GM21737 (cell line): ENCODE results near the gene SNTG2.
"Not testable (repeated sequence)": the region's sequence is repeated elsewhere in the genome, so short reads cannot be mapped to it uniquely, and the experiment has no call there.

ENCODE experiments used
- ATAC-seq: cut with Tn5 transposase; IDR thresholded peaks from one replicate; pipeline ENCODE4 v1.9.1; 2021; ENCODE audit warnings: mild to moderate bottlenecking, moderate library complexity; ENCODE audit not compliant: unreplicated experiment

The SNTG2 gene

DNA sequence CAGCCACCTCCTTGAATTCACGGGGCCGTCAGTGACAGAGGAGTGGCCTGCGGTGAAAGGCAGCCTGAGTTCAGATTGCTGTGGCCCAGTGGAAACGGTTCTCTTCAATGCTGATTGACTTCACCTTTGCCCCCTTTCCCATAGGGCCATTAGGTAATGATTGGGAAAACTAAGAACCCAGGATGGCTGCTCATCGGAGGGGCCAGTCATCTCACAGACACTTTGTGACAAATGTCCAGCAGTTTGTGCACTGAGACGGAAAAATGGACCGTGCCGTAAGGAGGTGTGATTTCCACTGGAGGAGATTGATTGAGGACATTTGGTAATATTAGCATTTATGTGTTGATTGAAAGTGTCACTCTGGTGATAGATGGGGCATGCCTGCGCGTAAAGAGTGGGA is 402.9 kb downstream of the SNTG2 start:
- ATAC-seq, result no peak

DNA sequence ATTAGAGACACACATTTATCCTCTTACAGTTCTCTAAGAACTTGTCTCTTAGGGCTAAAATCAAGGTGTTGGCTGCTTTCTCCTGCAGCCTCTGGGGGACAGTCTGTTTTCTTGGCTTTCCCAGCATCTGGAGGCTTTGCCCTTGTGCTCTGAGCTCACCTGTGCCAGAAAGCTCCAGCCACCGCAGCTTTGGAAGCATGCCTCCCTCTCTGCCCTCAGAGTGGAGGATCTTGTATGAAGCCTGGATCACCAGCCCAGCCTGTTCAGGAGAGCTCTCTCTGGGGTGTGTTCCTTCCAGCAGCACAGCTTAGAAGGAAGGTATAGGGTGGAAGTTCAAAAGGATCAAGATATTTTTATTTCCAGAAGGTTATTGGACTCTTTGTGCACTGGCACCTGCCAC is 409.5 kb downstream of the SNTG2 start:
- no peak for ATAC-seq

DNA sequence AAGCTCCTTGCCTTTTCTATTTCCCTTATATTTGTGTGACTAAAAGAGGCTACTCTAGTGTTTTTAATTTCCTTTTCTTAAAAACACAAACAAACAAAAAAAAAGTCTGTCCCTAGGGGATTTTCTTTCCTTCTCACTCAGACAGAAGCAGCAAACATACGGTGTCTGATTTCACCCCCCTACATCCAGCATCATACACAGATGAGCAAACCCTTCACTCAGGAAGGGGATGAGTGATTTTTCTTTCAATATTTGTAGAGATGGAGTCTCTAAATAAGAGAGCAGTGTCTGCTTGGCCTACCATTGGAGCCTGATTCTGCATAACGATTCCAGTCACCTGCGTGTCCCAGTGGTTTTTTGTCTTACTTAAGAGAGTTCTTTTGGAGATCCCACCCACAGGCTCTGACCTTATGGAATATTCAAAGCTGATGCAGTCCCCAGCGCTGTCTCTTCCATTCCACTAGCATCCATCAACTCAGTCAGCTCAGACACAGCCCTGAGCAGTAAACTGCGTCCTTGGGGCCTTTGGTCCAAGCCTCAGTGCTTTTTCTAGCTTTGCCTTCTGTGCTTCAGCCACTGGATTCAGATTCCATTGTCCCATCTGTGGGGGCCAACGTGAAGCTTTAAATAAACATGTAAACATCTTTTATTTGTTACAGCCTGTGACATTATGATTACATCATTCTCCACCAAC is 410.1 kb downstream of the SNTG2 start:
- no peak for ATAC-seq

DNA sequence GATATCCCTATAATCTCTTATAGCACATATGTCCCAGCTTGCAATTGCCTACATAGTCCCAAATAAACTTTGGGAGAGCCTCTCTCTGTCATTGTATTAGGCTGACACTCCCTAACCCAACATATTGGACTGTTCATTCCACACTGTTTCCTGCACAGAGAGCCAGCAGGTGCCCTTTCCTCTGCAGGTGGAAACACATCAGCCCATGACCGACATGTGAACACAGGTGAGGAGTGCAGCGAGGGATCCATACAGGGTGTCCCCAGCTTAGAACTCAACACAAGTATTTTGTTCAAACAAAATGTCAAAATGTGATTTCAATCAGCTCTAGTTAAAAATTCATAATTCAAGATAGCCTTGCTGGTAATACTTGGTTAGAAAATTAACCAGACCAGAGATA is 412.7 kb downstream of the SNTG2 start:
- no peak for ATAC-seq

DNA sequence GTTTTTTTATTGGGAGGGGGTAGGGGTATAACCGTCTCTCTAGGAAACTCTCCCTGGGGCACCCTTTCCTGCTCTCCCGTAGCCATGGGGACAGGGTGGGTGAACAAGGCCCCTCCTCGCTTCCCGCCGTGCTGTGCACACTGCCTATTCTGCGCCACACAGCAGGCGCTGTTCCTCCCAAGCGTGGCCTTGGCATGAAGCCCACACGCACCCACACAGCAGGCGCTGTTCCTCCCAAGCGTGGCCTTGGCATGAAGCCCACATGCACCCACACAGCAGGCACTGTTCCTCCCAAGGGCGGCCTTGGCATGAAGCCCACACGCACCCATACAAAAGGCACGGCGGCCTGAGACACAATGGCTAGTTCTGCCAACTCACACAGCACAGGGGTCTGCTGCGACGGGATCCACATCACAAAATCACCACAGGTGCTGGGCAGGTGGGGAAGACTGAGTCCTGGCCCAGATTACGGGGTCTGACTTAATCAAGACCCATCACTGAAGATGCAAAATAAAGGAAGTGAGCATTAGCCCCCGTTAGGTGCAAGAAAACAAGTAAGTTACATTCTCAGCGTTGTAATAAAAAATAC is 416.0 kb downstream of the SNTG2 start:
- no peak for ATAC-seq

DNA sequence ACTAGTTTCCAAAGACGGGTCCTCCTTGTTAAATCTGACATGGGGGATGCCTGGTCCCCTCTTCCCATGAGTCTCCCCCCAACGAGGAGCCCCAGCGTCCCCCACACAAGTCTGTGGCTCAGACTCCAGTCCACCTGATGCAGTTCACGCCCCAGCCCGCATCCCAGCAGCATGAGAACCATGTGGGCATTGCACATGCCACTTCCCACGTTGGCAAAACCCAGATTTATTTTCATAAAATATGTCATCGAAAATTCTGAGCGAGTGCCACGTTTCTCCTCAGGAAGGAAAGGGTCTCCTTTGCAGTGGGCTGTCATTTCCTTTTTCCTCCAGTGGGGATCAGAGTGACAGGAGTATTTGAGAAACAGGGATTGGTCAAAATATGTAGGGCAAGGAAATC is 417.0 kb downstream of the SNTG2 start:
- ATAC-seq, result no peak

DNA sequence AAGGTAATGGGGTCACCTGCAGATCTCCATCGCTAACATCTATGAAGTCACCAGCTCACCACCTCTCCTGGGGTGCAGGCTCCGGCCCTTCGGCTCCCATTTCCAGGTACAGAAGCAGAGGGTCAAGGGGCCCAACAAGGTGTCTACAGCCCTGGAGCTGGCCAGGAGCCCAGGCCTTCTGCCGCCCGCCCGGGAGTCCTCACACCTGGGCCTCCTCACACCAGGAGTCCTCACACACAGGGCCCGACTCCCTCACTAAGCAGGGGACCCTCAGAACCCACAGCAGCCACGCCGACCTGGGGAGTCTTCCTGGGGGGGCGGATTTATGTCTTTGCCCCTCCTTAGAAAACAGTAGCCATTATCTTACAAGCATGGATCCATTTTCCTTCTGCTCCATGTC is 419.3 kb downstream of the SNTG2 start:
- ATAC-seq, result no peak

DNA sequence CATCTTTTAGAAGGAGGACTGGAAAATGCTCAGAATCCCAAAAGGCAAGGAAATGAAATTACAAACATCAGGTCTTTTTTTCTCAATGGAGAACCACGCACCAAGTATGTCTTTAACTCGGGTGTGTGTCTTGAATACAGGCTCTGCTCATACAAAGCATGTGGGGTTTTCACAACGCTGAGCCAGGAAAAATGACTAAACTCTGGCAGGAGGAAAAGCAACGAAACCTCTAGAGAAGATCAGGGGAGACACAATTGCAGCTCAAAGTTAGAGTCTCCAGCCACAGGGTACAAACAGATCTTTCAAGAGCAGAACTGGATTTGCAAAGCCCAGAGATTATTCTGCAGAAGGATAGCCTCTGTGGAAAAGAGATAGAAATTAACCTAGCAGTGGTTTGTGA is 419.8 kb downstream of the SNTG2 start:
- no peak for ATAC-seq

DNA sequence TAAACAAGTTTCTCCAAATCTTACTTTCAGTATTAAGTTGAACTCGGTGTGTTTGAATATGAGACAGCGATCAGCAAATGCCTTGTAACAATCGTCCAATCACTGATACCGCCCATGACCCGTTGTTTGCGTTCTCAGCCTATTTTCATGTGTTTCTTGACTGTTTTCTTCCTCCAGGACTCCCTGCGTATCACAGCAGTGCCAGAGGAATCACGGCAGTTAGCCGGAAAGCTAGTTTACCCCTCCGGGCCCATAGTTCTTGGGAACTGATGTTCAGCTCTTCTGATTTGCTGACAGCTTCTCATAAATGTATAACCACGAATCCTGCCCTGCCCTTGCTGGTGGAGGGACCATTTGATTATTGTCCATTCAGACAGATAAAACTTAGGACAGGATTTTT is 420.4 kb downstream of the SNTG2 start:
- no peak for ATAC-seq

DNA sequence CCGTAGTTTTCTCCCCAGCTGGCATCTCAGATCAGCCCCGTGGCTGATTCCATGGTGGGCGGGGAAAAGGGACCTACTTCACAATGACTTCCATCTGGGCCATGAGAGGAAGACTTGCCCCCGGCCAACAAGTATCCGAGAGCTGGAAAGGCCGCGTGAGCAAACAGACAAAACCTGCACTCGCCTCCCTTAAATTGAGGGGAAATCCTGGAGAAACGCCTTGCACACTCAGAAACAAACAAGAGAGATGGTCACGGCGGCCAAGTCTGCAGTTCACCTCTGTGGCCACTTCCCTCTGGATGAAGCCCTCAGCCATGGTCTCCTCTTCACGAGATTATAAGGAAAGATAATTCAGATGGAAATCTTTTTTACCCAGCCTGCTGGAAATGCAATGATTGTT is 423.2 kb downstream of the SNTG2 start:
- ATAC-seq, result no peak

DNA sequence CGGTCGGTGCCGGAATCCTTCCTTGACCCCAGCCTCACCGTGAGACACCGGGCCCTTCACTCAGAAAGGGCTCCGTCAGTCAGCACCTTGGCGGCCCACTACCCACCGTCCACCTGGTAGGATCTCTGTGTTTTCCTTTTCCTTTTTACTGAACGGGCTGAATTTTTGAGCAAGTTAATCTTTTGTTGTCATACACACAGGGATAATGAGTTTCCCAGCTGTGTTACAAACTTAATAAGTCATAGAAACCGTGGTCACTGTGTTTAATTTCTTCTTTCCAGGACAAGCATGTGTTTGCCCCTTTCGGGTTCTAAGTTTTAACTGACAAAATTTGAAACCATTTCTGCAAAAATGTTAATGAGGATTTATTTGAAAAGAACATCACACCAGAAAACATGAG is 423.6 kb downstream of the SNTG2 start:
- no peak for ATAC-seq

DNA sequence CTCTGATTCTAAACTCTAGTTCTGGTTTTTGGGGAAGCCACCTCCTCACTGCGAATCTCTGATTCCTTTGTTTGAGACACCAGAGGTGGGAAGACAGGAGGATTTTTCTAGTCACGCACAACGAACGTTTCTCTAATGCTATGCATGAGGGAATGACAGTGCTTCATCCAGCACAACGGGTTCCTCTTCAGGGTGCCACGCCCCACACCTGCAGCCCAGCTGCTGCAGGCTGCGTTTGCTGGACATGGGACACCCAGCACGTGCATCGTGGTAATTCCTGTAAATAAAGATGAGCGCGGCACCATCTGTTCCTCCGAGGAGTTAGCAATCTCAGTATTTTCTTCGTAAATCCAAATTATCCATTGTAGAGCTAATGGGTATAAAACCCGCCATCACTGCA is 425.1 kb downstream of the SNTG2 start:
- no peak for ATAC-seq

DNA sequence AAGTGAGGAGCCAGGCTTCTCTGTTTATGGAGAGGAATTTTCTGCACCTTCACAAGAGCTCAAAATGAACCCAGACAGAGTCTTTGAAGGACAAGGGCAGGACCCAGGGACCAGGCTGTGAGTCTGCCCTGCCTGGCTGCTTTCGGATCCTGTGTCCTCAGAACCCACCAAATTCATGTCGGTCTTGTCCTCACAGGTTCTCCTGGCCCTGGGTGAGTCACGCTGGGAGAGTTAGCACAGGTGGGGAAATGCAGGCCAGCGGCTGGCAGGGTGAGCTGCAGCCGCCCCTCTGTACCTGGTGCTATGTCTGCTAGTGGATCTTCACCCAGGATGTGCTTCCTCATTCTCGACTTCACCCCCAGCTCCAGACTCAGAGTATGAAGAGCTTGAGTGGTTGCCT is 426.8 kb downstream of the SNTG2 start:
- no peak for ATAC-seq

DNA sequence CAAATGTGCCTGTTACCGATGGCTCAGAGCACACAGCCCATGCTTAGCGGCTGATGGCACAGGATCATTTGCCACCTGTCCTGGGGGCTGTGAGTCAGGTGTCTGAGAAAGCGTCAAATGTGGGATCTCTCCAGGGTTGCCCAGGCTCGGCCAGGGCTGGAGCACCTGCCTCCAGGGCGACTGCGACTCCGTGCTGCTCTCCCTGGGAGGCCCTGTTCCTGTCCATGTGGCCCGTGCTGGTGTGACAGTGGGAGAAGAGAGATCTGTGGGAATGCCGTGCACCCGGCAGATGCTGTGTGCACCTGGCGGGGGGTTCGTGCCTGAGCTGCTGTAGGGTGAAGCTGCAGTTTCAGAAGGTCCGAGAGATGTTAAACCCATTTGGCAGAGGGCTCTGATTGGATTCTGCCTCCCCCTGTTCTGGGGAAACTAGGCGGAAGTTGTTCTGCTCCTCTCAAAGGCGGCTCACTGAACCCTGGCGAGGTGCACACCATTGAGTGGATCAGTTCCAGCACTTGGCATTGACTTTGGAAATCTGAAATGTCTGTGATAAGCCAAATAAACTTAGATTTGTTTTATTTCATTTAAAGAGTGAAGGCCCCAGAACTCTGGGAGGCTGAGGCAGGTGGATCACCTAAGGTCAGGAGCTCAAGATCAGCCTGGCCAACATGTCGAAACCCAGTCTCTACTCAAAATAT is 428.0 kb downstream of the SNTG2 start:
- ATAC-seq, result no peak

DNA sequence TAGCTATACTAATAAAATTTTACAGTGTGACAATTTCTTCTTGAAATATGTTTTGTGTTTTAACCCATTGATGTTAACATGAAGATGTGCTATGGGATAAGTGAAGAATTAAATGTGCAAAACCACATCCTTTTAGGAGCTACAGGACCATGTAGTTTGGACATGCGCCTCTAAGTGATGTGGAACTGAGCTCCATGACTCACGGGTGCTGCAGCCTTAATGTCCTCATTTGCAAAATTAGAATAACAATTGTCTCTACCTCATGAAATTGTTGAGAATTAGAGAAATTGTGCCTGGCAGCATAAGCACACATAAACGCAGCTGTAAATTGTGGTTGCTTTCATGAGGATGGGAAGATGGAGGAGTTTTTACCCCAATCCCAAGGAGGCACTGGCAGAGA is 431.0 kb downstream of the SNTG2 start:
- ATAC-seq, result no peak

DNA sequence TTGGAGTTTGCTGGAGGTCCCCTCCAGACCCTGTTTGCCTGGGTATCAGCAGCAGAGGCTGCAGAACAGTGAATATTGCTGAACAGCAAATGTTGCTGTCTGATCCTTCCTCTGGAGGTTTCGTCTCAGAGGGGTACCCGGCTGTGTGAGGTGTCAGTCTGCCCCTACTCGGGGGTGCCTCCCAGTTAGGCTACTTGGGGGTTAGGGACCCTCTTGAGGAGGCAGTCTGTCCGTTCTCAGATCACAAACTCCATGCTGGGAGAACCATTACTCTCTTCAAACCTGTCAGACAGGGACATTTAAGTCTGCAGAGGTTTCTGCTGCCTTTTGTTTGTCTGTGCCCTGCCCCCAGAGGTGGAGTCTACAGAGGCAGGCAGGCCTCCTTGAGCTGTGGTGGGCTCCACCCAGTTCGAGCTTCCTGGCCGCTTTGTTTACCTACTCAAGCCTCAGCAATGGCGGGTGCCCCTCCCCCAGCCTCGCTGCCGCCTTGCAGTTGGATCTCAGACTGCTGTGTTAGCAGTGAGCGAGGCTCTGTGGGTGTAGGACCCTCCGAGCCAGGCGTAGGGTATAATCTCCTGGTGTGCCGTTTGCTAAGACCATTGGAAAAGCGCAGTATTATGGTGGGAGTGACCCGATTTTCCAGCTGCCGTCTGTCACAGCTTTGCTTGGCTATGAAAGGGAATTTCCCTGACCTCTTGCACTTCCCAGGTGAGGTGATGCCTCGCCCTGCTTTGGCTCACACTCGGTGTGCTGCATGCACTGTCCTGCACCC is 437.5 kb downstream of the SNTG2 start:
- ATAC-seq, result not testable (repeated sequence)

DNA sequence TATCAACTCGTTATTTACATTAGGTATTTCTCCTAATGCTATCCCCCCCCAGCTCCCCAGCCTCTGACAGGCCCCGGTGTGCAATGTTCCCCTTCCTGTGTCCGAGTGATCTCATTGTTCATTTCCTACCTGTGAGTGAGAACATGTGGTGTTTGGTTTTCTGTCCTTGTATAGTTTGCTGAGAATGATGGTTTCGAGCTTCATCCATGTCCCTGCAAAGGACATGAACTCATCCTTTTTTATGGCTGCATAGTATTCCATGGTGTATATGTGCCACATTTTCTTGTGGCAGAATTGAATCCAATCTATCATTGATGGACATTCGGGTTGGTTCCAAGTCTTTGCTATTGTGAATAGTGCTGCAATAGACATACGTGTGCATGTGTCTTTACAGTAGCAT is 439.5 kb downstream of the SNTG2 start:
- not testable (repeated sequence) for ATAC-seq

DNA sequence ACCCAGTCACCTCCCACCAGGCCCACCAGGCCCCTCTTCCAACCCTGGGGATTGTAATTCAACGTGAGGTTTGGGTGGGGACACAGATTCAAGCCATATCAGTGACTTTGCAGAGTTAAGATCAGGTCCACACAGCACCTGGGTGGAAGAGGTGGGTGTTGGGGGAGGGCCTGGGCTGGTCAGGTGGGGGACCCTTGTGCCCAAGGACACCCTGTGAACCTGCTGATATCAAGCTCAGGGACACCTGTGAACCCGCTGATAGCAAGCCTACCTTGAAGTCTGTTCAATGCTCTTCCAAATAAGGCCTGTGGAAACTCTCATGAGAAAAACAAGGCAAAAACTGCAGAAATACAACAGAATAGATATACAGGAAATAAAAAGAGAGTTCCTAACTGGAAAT is 442.7 kb downstream of the SNTG2 start:
- ATAC-seq, result no peak

DNA sequence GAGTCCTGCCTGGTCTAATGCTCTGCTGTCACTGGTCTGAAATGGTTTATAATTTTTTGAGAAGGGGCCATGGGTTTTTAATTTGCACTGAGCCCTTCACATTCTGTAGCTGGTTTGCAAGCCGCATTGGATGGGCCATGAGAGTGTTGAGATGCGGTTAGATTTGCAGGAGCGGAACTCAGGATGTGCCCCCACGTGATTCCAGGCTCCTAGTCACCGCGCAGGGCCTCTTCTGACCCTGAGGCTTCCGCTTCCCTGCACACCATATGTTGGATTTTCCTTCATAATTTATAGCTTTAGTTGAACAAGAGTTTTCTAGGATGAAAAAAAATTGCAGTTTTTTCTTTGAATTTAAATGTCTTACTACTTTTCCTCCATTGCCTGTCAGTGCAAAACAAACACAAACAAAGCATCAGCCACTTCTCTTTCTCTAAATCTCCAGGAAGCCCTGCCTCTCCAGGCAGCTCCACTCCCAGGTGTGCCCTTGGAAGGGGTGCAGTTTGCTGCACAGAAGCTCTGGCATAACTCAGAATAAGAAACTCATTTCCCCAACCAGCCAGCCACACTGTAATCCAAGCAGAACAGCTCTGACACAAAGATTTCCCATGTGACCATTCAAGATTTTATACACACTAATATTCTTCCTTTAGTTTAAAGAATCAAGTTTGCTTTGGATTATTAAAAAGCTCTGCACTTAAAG is 444.2 kb downstream of the SNTG2 start:
- ATAC-seq, result no peak

DNA sequence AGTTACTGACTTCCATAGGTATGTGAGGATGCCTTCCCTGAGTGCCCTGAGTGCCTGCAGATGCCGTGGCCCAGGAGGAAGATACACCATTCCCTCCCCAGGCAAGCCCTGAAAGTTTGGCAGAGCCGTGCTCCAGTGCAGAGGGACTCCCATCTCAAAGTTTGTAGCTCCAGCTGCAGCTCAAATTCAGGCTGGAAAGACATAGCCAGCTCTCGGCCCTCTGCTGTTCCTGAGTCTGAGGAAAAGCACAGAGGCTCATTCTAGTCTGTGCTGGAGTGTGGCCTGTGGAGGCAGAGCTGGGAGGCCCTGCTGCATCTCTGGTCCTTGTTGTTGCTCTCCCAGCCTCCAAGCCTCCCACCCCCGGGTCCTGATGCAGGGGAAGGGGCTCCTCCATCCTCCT is 446.7 kb downstream of the SNTG2 start:
- ATAC-seq, result no peak

DNA sequence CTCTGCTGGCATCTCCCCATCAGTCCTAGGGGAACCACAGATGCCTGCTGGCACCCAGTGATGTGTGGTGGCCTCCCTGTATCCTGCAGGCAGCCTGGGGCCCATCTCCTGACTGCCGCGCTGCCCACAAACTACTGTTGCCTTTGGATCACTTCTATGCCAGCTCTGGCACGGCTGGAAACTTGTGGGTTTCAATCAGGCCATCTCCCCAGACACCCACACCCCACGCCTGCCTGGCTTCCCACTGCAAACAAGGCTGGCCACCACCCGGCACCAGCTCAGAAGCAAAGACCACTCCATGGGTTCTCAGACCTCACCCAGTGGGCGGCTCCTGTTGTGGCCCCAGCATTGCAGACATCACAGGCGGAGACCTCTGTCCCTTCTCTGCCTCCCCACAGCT is 447.5 kb downstream of the SNTG2 start:
- no peak for ATAC-seq
